ENCODE data around the gene AQP9.
"Not testable (repeated sequence)": the region's sequence is repeated elsewhere in the genome, so short reads cannot be mapped to it uniquely, and the experiment has no call there.

Gene AQP9

GRCh38 chr15:58179206-58179605 is 41.0 kb downstream of the AQP9 start:
- DNase-seq (ENCODE audit: low read depth), result no peak
- TF ChIP-seq CTCF (IDR thresholded peaks at IDR 0.05; ENCODE audit: low read depth, low read length, missing control alignments), result no peak
- in situ Hi-C loops (cut with HindIII; ENCODE audit: low sequenced_read_pairs), result no loop called here
- no peak overlapping the region for H3K4me3 ChIP-seq (ENCODE audit: low read depth, low read length)

GRCh38 chr15:58179741-58180381 is 41.7 kb downstream of the AQP9 start:
- DNase-seq (ENCODE audit: low read depth), result no peak
- in situ Hi-C loops (cut with HindIII; ENCODE audit: low sequenced_read_pairs), result no loop called here
- H3K4me3 ChIP-seq (ENCODE audit: low read depth, low read length), result no peak overlapping the region
- no peak for TF ChIP-seq CTCF (IDR thresholded peaks at IDR 0.05; ENCODE audit: low read depth, low read length, missing control alignments)

GRCh38 chr15:58182460-58183163 is 44.4 kb downstream of the AQP9 start:
- in situ Hi-C loops (cut with HindIII; ENCODE audit: low sequenced_read_pairs), result no loop called here
- DNase-seq (ENCODE audit: low read depth), result peak; percentile 22
- no peak overlapping the region for H3K4me3 ChIP-seq (ENCODE audit: low read depth, low read length)

GRCh38 chr15:58185439-58185838 is 47.3 kb downstream of the AQP9 start:
- DNase-seq (ENCODE audit: low read depth), result no peak
- in situ Hi-C loops (cut with HindIII; ENCODE audit: low sequenced_read_pairs), result no loop called here
- no peak for TF ChIP-seq CTCF (IDR thresholded peaks at IDR 0.05; ENCODE audit: low read depth, low read length, missing control alignments)
- no peak overlapping the region for H3K4me3 ChIP-seq (ENCODE audit: low read depth, low read length)

More at GRCh38 chr15:58182460-58183163, 44.4 kb downstream of the AQP9 start:
- TF ChIP-seq CTCF (IDR thresholded peaks at IDR 0.05; ENCODE audit: low read depth, low read length, missing control alignments), result peak; percentile 88

- DNase-seq (ENCODE audit: low read depth), result no peak
- no peak overlapping the region for H3K4me3 ChIP-seq (ENCODE audit: low read depth, low read length)
- in situ Hi-C loops (cut with HindIII; ENCODE audit: low sequenced_read_pairs), result no loop called here
- TF ChIP-seq CTCF (IDR thresholded peaks at IDR 0.05; ENCODE audit: low read depth, low read length, missing control alignments), result no peak
Measured at GRCh38 chr15:58189148-58189811, 51.1 kb downstream of the AQP9 start.

- no peak for TF ChIP-seq CTCF (IDR thresholded peaks at IDR 0.05; ENCODE audit: low read depth, low read length, missing control alignments)
- no peak for DNase-seq (ENCODE audit: low read depth)
- in situ Hi-C loops (cut with HindIII; ENCODE audit: low sequenced_read_pairs), result no loop called here
Measured at GRCh38 chr15:58190419-58190818, 52.2 kb downstream of the AQP9 start.

GRCh38 chr15:58193636-58194035 is 55.5 kb downstream of the AQP9 start:
- DNase-seq (ENCODE audit: low read depth); in situ Hi-C loops (cut with HindIII; ENCODE audit: low sequenced_read_pairs); H3K4me3 ChIP-seq (ENCODE audit: low read depth, low read length): not testable (repeated sequence)

More at GRCh38 chr15:58190419-58190818, 52.2 kb downstream of the AQP9 start:
- H3K4me3 ChIP-seq (ENCODE audit: low read depth, low read length), result no peak overlapping the region

Data from astrocyte of the cerebellum (primary cell).